Measurements from ENCODE around the gene DYNC1I2.
A peak's percentile ranks its signal among the peaks of the same experiment; 100 is the strongest.

- no peak for TF ChIP-seq EZH2 (IDR thresholded peaks at IDR 0.05; ENCODE audit: low read depth, unreplicated experiment)
- TF ChIP-seq CTCF (conservative IDR thresholded peaks at IDR 0.05; ENCODE audit: low read depth in 2 of 2) = peak in 1 of 2 experiments; percentile 44; a peak in 3 of 4 replicates
Observed at GRCh38 chr2:171706152-171706803, 19.0 kb downstream of the DYNC1I2 start.

Data from GM23338 (cell line).